Mesenteric fat pad (tissue), 1 donor: Measurements from ENCODE around the gene IRAK1BP1. TPM values are rescaled to one million over a fixed set of nuclear protein-coding genes. Genes with fewer than 3 reads are reported as not detected.

Experiments used
- total RNA-seq: library from RNA; stranded (reverse); fragmentation: NEBNext Ultra II Directional; extraction: Animal tissue kit (Norgen Biotek cat#: 25700); gene quantifications from one replicate; pipeline ENCODE4 v1.2.1, GENCODE V29; 2021
- donor health status: DM: yes; HTN: yes; CAD: no.

Gene IRAK1BP1
- total RNA-seq, 1 donor from 2014 or later, result 2.5 TPM

Other genes starting within 250 kb of the IRAK1BP1 start
- 21.8 TPM for gene PHIP, start 210.7 kb downstream of the IRAK1BP1 start, total RNA-seq